ENCODE data around the gene OARD1. TPM values are rescaled to one million over a fixed set of nuclear protein-coding genes. Genes with fewer than 3 reads are reported as not detected.
A peak's percentile ranks its signal among the peaks of the same experiment; 100 is the strongest.

Gene OARD1
- total RNA-seq, 3 donors from 2014 or later = 17.0 to 26.2 (median 22.3) TPM

DNA sequence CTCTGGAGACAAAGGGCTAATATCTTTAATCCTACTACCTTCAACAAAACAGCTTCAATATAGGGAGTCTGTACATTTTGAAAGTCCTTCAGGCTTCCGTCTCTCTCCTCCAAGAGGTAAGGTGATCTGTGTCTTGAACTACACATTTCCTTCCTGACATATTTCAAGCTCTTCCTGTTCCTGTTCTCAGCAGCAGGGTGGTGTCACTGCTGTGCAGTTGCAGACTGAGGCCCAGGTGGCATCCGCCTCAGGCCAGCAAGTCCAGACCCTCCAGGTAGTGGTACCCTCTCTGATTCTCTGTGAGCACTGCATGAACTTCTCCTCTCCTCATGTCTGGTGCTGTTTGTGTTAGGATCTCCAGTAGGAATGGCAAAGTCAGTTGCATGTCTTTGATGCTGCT, 8.5 kb upstream of the OARD1 start:
- H3K4me3 ChIP-seq = no peak overlapping the region
- H3K4me1 ChIP-seq = no peaks in the 10 kb centered on the region
- no peaks in the 10 kb centered on the region for H3K36me3 ChIP-seq
- no peak overlapping the region for H3K27ac ChIP-seq
- no peaks in the 10 kb centered on the region for H3K27me3 ChIP-seq
- no peak for TF ChIP-seq POLR2AphosphoS5 (IDR thresholded peaks at IDR 0.05)
- TF ChIP-seq POLR2A (IDR thresholded peaks at IDR 0.05) = no peak
- TF ChIP-seq, protein P1, sequence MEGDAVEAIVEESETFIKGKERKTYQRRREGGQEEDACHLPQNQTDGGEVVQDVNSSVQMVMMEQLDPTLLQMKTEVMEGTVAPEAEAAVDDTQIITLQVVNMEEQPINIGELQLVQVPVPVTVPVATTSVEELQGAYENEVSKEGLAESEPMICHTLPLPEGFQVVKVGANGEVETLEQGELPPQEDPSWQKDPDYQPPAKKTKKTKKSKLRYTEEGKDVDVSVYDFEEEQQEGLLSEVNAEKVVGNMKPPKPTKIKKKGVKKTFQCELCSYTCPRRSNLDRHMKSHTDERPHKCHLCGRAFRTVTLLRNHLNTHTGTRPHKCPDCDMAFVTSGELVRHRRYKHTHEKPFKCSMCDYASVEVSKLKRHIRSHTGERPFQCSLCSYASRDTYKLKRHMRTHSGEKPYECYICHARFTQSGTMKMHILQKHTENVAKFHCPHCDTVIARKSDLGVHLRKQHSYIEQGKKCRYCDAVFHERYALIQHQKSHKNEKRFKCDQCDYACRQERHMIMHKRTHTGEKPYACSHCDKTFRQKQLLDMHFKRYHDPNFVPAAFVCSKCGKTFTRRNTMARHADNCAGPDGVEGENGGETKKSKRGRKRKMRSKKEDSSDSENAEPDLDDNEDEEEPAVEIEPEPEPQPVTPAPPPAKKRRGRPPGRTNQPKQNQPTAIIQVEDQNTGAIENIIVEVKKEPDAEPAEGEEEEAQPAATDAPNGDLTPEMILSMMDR (IDR thresholded peaks at IDR 0.05) = no peak
- no peak for DNase-seq (ENCODE audit: low spot score in 2 of 2)
- intact Hi-C loops (cut with DNase I; ENCODE audit: low total_unique reads) = no loop called here
- no peaks in the 10 kb centered on the region for H3K9me3 ChIP-seq

DNA sequence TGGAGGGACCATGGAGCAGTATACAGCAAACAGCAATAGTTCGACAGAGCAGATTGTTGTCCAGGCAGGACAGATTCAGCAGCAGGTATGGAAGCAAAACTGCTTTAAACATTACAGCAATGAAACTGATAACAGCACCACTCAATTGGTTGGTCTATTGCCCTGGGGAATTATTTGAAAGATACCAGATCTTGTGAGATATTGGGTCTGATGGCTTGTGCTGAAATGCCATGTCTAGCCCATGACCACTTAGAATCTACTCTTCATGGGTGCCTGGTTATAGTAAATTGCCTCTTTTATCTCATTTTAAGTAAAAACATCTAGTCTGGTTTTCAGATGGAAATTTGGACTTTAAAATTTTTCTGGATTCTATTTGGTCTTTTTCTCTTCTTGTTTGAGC, 6.9 kb upstream of the OARD1 start:
- H3K4me3 ChIP-seq = no peak overlapping the region
- no peaks in the 10 kb centered on the region for H3K9me3 ChIP-seq
- no peaks in the 10 kb centered on the region for H3K4me1 ChIP-seq
- intact Hi-C loops (cut with DNase I; ENCODE audit: low total_unique reads) = no loop called here
- H3K27me3 ChIP-seq = no peaks in the 10 kb centered on the region
- H3K36me3 ChIP-seq = no peaks in the 10 kb centered on the region
- H3K27ac ChIP-seq = no peak overlapping the region
- no peak for DNase-seq (ENCODE audit: low spot score in 2 of 2)
- TF ChIP-seq POLR2A (IDR thresholded peaks at IDR 0.05) = no peak
- no peak for TF ChIP-seq POLR2AphosphoS5 (IDR thresholded peaks at IDR 0.05)
- TF ChIP-seq, protein P1 (IDR thresholded peaks at IDR 0.05) = no peak

DNA sequence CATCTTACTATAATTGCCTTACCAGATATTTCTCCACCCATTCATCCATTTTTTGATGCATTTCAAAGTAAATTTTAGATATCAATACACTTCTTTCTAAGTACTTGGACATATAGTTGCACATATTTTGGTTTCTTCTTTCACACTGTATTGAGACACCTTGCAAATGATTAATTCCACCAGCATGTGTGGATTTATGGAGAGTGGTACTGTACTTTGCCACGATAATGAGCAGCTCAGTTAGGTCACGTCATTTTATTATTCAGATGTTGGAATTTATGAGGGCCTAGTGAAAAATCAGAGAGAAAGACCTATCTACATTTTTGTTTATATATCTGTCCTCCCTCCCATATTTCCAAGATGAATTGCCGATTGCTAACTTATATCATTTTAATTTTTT, 5.9 kb upstream of the OARD1 start:
- no peak for DNase-seq (ENCODE audit: low spot score in 2 of 2)
- no peaks in the 10 kb centered on the region for H3K9me3 ChIP-seq
- H3K27ac ChIP-seq = no peak overlapping the region
- no peak overlapping the region for H3K4me3 ChIP-seq
- H3K36me3 ChIP-seq = no peaks in the 10 kb centered on the region
- intact Hi-C loops (cut with DNase I; ENCODE audit: low total_unique reads) = no loop called here
- TF ChIP-seq, protein P1 (IDR thresholded peaks at IDR 0.05) = no peak
- TF ChIP-seq POLR2AphosphoS5 (IDR thresholded peaks at IDR 0.05) = no peak
- no peak for TF ChIP-seq POLR2A (IDR thresholded peaks at IDR 0.05)
- H3K4me1 ChIP-seq = no peaks in the 10 kb centered on the region
- H3K27me3 ChIP-seq = no peaks in the 10 kb centered on the region

DNA sequence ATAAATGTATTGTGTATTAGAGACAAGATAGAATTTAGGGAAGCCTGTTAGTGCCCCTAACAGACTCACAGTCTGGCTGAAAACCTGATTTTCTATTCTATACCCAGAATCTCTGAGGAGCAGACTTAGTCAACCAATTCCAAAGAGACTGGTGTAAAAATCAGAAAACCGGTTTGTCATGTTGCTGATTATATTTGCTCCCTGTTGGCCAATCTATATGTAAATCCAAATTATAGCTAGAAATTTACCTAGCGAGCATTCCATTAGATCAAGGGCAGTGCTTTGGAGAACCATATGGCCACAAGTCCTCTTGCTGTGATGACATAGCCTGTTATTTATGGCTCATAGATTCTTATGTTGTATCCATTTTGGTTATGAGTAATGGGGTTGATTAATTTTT, 5.4 kb upstream of the OARD1 start:
- no peaks in the 10 kb centered on the region for H3K4me1 ChIP-seq
- intact Hi-C loops (cut with DNase I; ENCODE audit: low total_unique reads) = no loop called here
- TF ChIP-seq POLR2AphosphoS5 (IDR thresholded peaks at IDR 0.05) (no peak), POLR2A (IDR thresholded peaks at IDR 0.05) (no peak)
- TF ChIP-seq, protein P1 (IDR thresholded peaks at IDR 0.05) = no peak

DNA sequence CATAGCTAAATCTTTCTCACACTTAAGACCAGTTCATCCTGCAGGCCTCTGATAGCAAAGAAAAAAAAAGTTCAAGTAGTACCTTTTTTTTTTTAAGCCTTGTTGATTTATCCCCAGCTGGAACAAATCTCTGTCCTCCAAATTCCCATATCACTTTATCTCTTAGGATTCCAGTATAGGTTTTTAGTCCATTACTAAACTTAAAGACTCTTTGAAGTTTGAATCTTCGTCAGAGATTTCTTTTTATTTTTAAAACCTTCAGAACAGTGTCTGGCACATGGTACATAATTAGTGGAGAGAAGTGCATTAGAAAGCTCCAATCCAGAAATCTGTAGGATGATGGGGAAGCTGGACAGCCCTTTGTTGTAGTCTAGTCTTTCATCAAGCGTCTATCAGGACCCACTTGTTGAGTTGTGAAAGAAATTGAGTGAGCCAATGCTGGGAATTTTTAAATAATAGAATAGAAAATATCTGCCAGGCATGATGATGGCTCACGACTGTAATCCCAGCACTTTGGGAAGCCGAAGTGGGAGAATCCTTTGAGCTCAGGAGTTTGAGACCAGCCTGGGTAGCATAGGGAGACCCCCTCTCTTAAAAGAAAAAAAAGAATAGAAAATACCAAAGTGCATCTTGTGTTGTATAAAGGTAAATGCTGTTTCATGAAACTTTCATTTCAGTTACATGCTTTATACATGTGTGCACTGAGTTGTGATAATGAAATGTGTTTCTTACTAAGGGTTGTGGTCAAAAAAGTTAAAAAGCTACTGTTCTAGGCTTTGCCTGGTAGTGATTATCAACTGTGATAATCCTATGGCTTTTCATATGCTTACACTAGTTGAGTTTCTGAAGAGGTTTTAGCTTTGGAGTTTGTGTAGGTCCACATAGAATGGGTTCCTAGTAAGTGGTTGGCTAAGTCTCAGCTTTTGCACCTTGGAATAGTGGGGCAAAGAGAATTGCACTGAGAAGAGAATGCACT, 3.8 kb upstream of the OARD1 start:
- Histone ChIP-seq H3K4me1 (peaks cover 0 to 2% of the 10 kb centered on the region in 2 donors), H3K36me3 (no peaks in the 10 kb centered on the region), H3K27me3 (no peaks in the 10 kb centered on the region), H3K4me3 (no peak overlapping the region), H3K9me3 (no peaks in the 10 kb centered on the region), H3K27ac (peak overlapping the region in 1 of 2 donors; percentile 99)
- DNase-seq (ENCODE audit: low spot score in 2 of 2) = no peak
- TF ChIP-seq POLR2AphosphoS5 (IDR thresholded peaks at IDR 0.05) = no peak
- no peak for TF ChIP-seq POLR2A (IDR thresholded peaks at IDR 0.05)
- TF ChIP-seq, protein P1 (IDR thresholded peaks at IDR 0.05) = no peak
- intact Hi-C loops (cut with DNase I; ENCODE audit: low total_unique reads) = no loop called here

More for the DNA sequence above, 5.4 kb upstream of the OARD1 start:
- no peaks in the 10 kb centered on the region for H3K36me3 ChIP-seq
- H3K9me3 ChIP-seq = no peaks in the 10 kb centered on the region
- no peak overlapping the region for H3K4me3 ChIP-seq
- H3K27ac ChIP-seq = no peak overlapping the region
- H3K27me3 ChIP-seq = no peaks in the 10 kb centered on the region
- no peak for DNase-seq (ENCODE audit: low spot score in 2 of 2)

Measured in breast epithelium (tissue), 4 donors.